Caco-2 (cell line): ENCODE measurements around the gene KCNK18. TPM values are rescaled to one million over a fixed set of nuclear protein-coding genes. Genes with fewer than 3 reads are reported as not detected.

ENCODE experiments used
- BruUV-seq: library from RNA; stranded (reverse); fragments of 400-500 nt; replicated peaks from 2 replicates; lab custom pipeline; 2021; lab: Mats Ljungman, UMichigan
- CTCF ChIA-PET: fragments of 300-600 bp; sonication (Branson Sonifier 250); formaldehyde crosslinking; loops from one replicate; lab custom pipeline; 2022; ENCODE audit warnings: antibody characterized with exemption; lab: Charles Lee
- POLR2A ChIA-PET: fragments of 300-600 bp; sonication (Branson Sonifier 250); formaldehyde crosslinking; loops from one replicate; lab custom pipeline; 2022; ENCODE audit warnings: antibody characterized with exemption; lab: Charles Lee
- DNase-seq, 2 experiments: peaks; one replicate each; pipeline versions ENCODE4 v3.0.0 to v3.0.0-alpha.2; 2020 to 2022
- H3K27me3 ChIP-seq: replicated peaks from 2 replicates; pipeline ENCODE4 v1.6.0; 2011; ENCODE audit warnings: low read length; ENCODE audit not compliant: control insufficient read depth, insufficient read depth
- H3K36me3 ChIP-seq: 2 replicates; pipeline ENCODE4 v1.5.1; 2011; ENCODE audit warnings: low read length; ENCODE audit not compliant: control insufficient read depth, insufficient read depth
- H3K4me1 ChIP-seq: fragments of 250-450 bp; sonication (Bioruptor Pico); 2 replicates; pipeline ENCODE4 v1.5.1; 2020; ENCODE audit warnings: mild to moderate bottlenecking
- H3K4me3 ChIP-seq: 2 replicates; pipeline ENCODE4 v1.5.1; 2011; ENCODE audit warnings: low read depth, mild to moderate bottlenecking, control low read depth, low read length
- H3K9me3 ChIP-seq: fragments of 250-450 bp; sonication (Bioruptor Pico); 2 replicates; pipeline ENCODE4 v1.5.1; 2020; ENCODE audit warnings: mild to moderate bottlenecking, moderate library complexity
- H3K27ac Mint-ChIP-seq: one replicate; pipeline ENCODE4 v1.8.0; 2022; ENCODE audit warnings: mixed read lengths; ENCODE audit not compliant: unreplicated experiment
- H3K27me3 Mint-ChIP-seq: one replicate; pipeline ENCODE4 v1.8.0; 2022; ENCODE audit warnings: mixed read lengths; ENCODE audit not compliant: insufficient read depth, unreplicated experiment
- H3K36me3 Mint-ChIP-seq: one replicate; pipeline ENCODE4 v1.8.0; 2022; ENCODE audit warnings: mild to moderate bottlenecking, mixed read lengths; ENCODE audit not compliant: insufficient read depth, unreplicated experiment
- H3K4me1 Mint-ChIP-seq: one replicate; pipeline ENCODE4 v1.8.0; 2022; ENCODE audit warnings: low read depth, mixed read lengths; ENCODE audit not compliant: unreplicated experiment
- H3K4me3 Mint-ChIP-seq: one replicate; pipeline ENCODE4 v1.8.0; 2022; ENCODE audit warnings: mild to moderate bottlenecking, moderate library complexity, mixed read lengths; ENCODE audit not compliant: unreplicated experiment
- H3K9me3 Mint-ChIP-seq: one replicate; pipeline ENCODE4 v1.8.0; 2022; ENCODE audit warnings: mixed read lengths; ENCODE audit not compliant: unreplicated experiment
- intact Hi-C: fragments of 100-400 bp; cut with micrococcal nuclease; formaldehyde crosslinking; loops from one replicate; pipeline ENCODE4 v1.10.0; 2022; ENCODE audit not compliant: unreplicated experiment
- total RNA-seq: library from RNA; stranded (reverse); gene quantifications from 2 replicates; pipeline ENCODE4 v1.2.3, GENCODE V29; 2022
- TF ChIP-seq, protein P1 (sequence below), 2 experiments: fragments of 200-600 bp in 1 of 2; IDR thresholded peaks; 1 replicate in 1 of 2; 2 replicates in 1 of 2; pipeline versions ENCODE4 v1.5.1 to v1.8.0; 2011 to 2022; ENCODE audit warnings: antibody characterized with exemption in 1 of 2, control low read depth in 1 of 2, inconsistent platforms in 1 of 2, low read depth in 1 of 2, low read length in 1 of 2, mild to moderate bottlenecking in 1 of 2, moderate library complexity in 1 of 2; ENCODE audit not compliant: insufficient read depth in 1 of 2, severe bottlenecking in 1 of 2, unreplicated experiment in 1 of 2

The KCNK18 gene
- total RNA-seq, 1 experiment from 2014 or later, result not detected

DNA sequence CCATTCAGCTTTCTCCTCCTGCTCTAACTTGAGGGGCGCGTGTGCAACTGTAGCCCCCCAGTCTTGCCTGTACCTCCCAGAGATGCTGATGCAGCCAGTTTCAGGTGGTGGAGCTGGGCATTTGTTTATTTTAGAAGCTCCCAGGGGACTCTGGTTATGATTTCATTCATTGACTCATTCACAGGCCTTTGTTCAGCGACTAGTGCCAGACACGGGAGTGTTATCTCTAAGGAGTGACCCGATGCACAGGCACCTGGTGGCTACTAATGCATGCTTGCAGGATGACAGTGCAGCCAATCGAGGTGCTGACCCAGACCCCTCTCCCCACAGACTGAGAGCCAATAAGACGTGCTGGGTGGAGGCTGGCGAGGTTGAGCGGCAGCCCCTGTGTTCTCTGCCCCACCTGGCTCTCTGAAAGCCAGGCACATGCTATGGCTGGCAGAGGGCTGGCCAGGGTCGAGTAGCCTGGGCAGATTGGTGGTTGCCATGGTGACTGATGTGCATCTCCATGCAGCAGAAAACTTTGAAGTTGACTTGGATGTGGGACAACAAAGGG lies 23.9 kb downstream of the KCNK18 start:
- Mint-ChIP-seq H3K9me3 (no peaks in the 10 kb centered on the region), H3K27ac (no peak overlapping the region), H3K4me3 (no peak overlapping the region), H3K36me3 (no peaks in the 10 kb centered on the region), H3K27me3 (no peaks in the 10 kb centered on the region), H3K4me1 (no peaks in the 10 kb centered on the region)
- no peak overlapping the region for H3K4me3 ChIP-seq
- TF ChIP-seq, protein P1, sequence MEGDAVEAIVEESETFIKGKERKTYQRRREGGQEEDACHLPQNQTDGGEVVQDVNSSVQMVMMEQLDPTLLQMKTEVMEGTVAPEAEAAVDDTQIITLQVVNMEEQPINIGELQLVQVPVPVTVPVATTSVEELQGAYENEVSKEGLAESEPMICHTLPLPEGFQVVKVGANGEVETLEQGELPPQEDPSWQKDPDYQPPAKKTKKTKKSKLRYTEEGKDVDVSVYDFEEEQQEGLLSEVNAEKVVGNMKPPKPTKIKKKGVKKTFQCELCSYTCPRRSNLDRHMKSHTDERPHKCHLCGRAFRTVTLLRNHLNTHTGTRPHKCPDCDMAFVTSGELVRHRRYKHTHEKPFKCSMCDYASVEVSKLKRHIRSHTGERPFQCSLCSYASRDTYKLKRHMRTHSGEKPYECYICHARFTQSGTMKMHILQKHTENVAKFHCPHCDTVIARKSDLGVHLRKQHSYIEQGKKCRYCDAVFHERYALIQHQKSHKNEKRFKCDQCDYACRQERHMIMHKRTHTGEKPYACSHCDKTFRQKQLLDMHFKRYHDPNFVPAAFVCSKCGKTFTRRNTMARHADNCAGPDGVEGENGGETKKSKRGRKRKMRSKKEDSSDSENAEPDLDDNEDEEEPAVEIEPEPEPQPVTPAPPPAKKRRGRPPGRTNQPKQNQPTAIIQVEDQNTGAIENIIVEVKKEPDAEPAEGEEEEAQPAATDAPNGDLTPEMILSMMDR (IDR thresholded peaks at IDR 0.05; ENCODE audit: insufficient read depth in 1 of 2, low read depth in 1 of 2, low read length in 1 of 2, severe bottlenecking in 1 of 2, unreplicated experiment in 1 of 2), result no peak
- BruUV-seq, result no TSS peak
- CTCF ChIA-PET, result no interaction called here
- no peaks in the 10 kb centered on the region for H3K9me3 ChIP-seq
- intact Hi-C loops, result loop anchor here (10.0 kb wide), 1 partner anchor 204 kb away; no protein-coding TSS in a partner anchor
- no peaks in the 10 kb centered on the region for H3K27me3 ChIP-seq
- H3K36me3 ChIP-seq, result no peaks in the 10 kb centered on the region
- DNase-seq, result peak; percentile 19 to 55
- POLR2A ChIA-PET, result no interaction called here
- 0 out of 2 replicates have a peak, but pooled peaks cover 5% of the 10 kb centered on the region for H3K4me1 ChIP-seq

GRCh38 chr10:117222552-117222951 lies 25.3 kb downstream of the KCNK18 start:
- no TSS peak for BruUV-seq
- H3K27me3 Mint-ChIP-seq, result no peaks in the 10 kb centered on the region
- no peak overlapping the region for H3K4me3 ChIP-seq
- ChIA-PET POLR2A (no interaction called here), CTCF (interaction anchor here (1.3 kb wide), 1 partner anchor 96 kb away, joined by 5 read pairs; no protein-coding TSS in a partner anchor)
- H3K4me1 Mint-ChIP-seq, result no peaks in the 10 kb centered on the region
- H3K4me1 ChIP-seq, result 0 out of 2 replicates have a peak, but pooled peaks cover 5% of the 10 kb centered on the region
- DNase-seq, result no peak
- H3K4me3 Mint-ChIP-seq, result no peak overlapping the region
- no peak overlapping the region for H3K27ac Mint-ChIP-seq
- H3K9me3 Mint-ChIP-seq, result no peaks in the 10 kb centered on the region
- intact Hi-C loops, result loop anchor here (10.0 kb wide), 1 partner anchor 202 kb away; no protein-coding TSS in a partner anchor
- H3K27me3 ChIP-seq, result no peaks in the 10 kb centered on the region
- H3K36me3 ChIP-seq, result no peaks in the 10 kb centered on the region
- H3K36me3 Mint-ChIP-seq, result no peaks in the 10 kb centered on the region
- H3K9me3 ChIP-seq, result no peaks in the 10 kb centered on the region
- TF ChIP-seq, protein P1 (IDR thresholded peaks at IDR 0.05; ENCODE audit: insufficient read depth in 1 of 2, low read depth in 1 of 2, low read length in 1 of 2, severe bottlenecking in 1 of 2, unreplicated experiment in 1 of 2), result no peak

DNA sequence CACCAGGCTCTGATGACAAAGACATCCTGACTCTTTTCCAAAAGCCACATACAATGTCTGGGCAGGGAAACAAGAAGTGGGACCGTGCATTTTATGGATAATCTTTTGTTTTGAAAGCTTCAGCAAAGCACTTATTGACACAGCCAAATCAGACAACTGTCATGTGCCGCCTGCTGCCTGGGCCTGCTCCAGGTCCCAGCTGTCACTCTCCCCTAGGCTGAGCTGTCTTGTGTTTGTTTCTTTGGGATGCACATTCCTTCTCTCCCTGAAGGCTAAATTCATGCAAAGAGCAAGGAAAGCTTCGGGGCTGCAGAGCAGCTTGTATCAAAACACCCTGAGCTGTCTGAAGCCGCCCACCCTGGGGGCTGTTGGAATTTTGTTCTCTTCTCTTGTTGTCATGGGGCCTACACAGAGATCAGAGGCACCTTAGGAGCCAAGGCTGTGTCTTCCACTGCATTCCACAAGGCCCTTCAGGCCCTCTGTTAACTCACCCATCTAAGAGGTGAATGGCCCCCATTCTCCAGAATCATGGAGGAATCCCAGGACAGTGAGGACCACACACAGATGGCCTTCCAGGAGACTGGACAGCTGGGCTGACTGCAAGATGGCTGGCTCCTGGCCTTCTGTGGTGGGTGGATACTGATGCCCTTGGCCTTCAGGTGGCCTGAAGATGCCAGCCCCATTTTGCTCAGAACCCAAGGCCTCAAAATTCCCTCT lies 25.8 kb downstream of the KCNK18 start:
- H3K36me3 ChIP-seq, result no peaks in the 10 kb centered on the region
- intact Hi-C loops, result loop anchor here (10.0 kb wide), 1 partner anchor 202 kb away; no protein-coding TSS in a partner anchor
- BruUV-seq, result no TSS peak
- no peak overlapping the region for H3K4me3 ChIP-seq
- H3K36me3 Mint-ChIP-seq, result no peaks in the 10 kb centered on the region
- no peaks in the 10 kb centered on the region for H3K9me3 ChIP-seq
- H3K27me3 Mint-ChIP-seq, result no peaks in the 10 kb centered on the region
- H3K4me1 ChIP-seq, result 0 out of 2 replicates have a peak, but pooled peaks cover 5% of the 10 kb centered on the region
- no peak for DNase-seq
- POLR2A ChIA-PET, result no interaction called here
- no peaks in the 10 kb centered on the region; the same call in 1 of the 2 replicates for H3K27me3 ChIP-seq
- no peaks in the 10 kb centered on the region for H3K4me1 Mint-ChIP-seq
- CTCF ChIA-PET, result interaction anchor here (1.3 kb wide), 1 partner anchor 96 kb away, joined by 5 read pairs; no protein-coding TSS in a partner anchor
- TF ChIP-seq, protein P1 (IDR thresholded peaks at IDR 0.05; ENCODE audit: insufficient read depth in 1 of 2, low read depth in 1 of 2, low read length in 1 of 2, severe bottlenecking in 1 of 2, unreplicated experiment in 1 of 2), result no peak
- no peak overlapping the region for H3K27ac Mint-ChIP-seq
- no peaks in the 10 kb centered on the region for H3K9me3 Mint-ChIP-seq
- no peak overlapping the region for H3K4me3 Mint-ChIP-seq
